ENCODE measurements around the gene ZNF263. TPM values are rescaled to one million over a fixed set of nuclear protein-coding genes. Genes with fewer than 3 reads are reported as not detected.

ZNF263 gene
- total and polyA plus RNA-seq, 2 of the 13 experiments (the other 11 are each of a cell fraction or from before 2014, with no cell fraction given) = 10.2 to 41.2 TPM

DNA sequence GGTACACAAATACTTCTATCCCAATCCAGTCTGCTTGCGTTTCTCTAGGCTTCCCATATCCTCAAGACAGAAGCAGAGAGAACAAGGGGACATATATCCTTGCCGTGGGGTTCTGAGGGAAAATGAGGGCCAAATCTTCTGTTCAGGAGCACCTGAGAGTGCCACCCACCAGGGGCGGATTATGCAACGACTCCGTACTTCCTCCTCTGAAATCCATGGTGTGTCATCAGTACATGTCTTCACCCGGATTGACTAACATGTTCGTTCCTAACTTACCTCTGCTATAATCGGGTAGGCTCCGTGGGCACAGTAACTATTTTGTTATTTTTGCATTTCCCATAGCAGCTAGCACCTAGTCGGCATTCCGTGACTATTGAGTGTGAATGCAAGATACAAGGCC, 40.6 kb upstream of the ZNF263 start:
- no TSS peak for BruUV-seq (replicated peaks)
- Histone ChIP-seq H3K4me2 (ENCODE audit: low read depth, low read length) (peak overlapping the region; percentile 4; the same call in 1 of the 2 replicates), H3K36me3 (replicated peaks in 1 of 2; ENCODE audit: control insufficient read depth in 1 of 2, insufficient read depth in 2 of 2, low read length in 2 of 2) (no peaks in the 10 kb centered on the region), H2AFZ (ENCODE audit: low read length) (no peak overlapping the region), H3K9me3 (ENCODE audit: low read length) (no peaks in the 10 kb centered on the region), H3K79me2 (ENCODE audit: insufficient read depth, low read length) (no peaks in the 10 kb centered on the region), H3K27ac (ENCODE audit: extremely low read length, insufficient read depth, low read length) (no peak overlapping the region), H4K20me1 (ENCODE audit: insufficient read depth, low read length) (no peaks in the 10 kb centered on the region), H3K4me1 (ENCODE audit: insufficient read depth, low read length) (peaks cover 45% of the 10 kb centered on the region), H3K4me3 (replicated peaks in 1 of 3; ENCODE audit: insufficient read depth in 1 of 3, low read depth in 2 of 3, low read length in 3 of 3) (no peak overlapping the region), H3K27me3 (ENCODE audit: control insufficient read depth in 1 of 2, insufficient read depth in 2 of 2, low read length in 2 of 2) (peaks cover 0 to 45% of the 10 kb centered on the region in 2 experiments), H3K9ac (ENCODE audit: insufficient read depth, low read depth, low read length) (no peak overlapping the region)
- TF ChIP-seq FOSL2 (CRISPR knock-in tag; IDR thresholded peaks at IDR 0.05) (peak; percentile 54; the same call in 1 of the 2 replicates), CEBPG (CRISPR knock-in tag; IDR thresholded peaks at IDR 0.05) (peak; percentile 39; the same call in 1 of the 2 replicates), CEBPB (IDR thresholded peaks at IDR 0.05; ENCODE audit: borderline replicate concordance, low read depth, low read length) (peak; percentile 77; the same call in 1 of the 2 replicates), ADNP (CRISPR knock-in tag; IDR thresholded peaks at IDR 0.05) (no peak), PCBP1 (IDR thresholded peaks at IDR 0.05; ENCODE audit: borderline replicate concordance, low read depth, low read length) (no peak), WIZ (CRISPR knock-in tag; IDR thresholded peaks at IDR 0.05) (no peak), FOXK1 (CRISPR knock-in tag; IDR thresholded peaks at IDR 0.05; ENCODE audit: borderline replicate concordance, low read depth) (no peak)
- in situ Hi-C loops (cut with HindIII; ENCODE audit: extremely low pct_ligation_motif_present, low pct_unique_long_range_greater_than_20kb) (no loop called here), intact Hi-C loops (cut with micrococcal nuclease; ENCODE audit: unreplicated experiment) (no loop called here)
- no peak for FAIRE-seq
- CTCF ChIA-PET (ENCODE audit: low intra/inter-chr PET ratio, low total read pairs) = no interaction called here
- no peak for DNase-seq (ENCODE audit: low spot score)
- POLR2A ChIA-PET = no interaction called here
- WGBS (ENCODE audit: low lambda C conversion rate) = 27% methylated on average over 11 of the region's 11 CpGs
- ATAC-seq = no peak

DNA sequence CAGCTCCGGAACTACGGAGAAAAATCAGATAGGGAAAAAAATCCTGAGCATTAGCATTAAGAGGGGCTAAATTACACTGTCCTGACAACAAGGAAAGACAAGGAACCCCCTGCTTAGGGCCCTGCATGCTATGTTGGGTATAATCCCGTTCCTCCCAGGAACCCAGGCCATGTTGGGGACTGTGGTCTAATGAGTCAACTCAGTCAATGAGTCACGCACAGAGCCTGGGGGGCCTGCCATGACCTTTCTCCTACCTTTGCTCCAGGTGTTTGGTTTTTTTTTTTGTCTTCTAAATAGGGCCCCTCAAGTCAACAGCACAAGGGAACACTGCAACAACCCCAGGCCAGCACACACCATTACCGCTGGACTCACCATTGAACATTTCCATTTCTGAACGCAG, 39.4 kb upstream of the ZNF263 start:
- H3K4me2 ChIP-seq (ENCODE audit: low read depth, low read length) = no peak overlapping the region
- in situ Hi-C loops (cut with HindIII; ENCODE audit: extremely low pct_ligation_motif_present, low pct_unique_long_range_greater_than_20kb) (no loop called here), intact Hi-C loops (cut with micrococcal nuclease; ENCODE audit: unreplicated experiment) (no loop called here)
- no peaks in the 10 kb centered on the region for H3K9me3 ChIP-seq (ENCODE audit: low read length)
- no peak for DNase-seq (ENCODE audit: low spot score)
- no peak overlapping the region for H3K27ac ChIP-seq (ENCODE audit: extremely low read length, insufficient read depth, low read length)
- BruUV-seq (replicated peaks) = no TSS peak
- peaks cover 3 to 50% of the 10 kb centered on the region in 2 experiments for H3K27me3 ChIP-seq (ENCODE audit: control insufficient read depth in 1 of 2, insufficient read depth in 2 of 2, low read length in 2 of 2)
- H3K4me3 ChIP-seq (replicated peaks in 1 of 3; ENCODE audit: insufficient read depth in 1 of 3, low read depth in 2 of 3, low read length in 3 of 3) = no peak overlapping the region
- ChIA-PET POLR2A (no interaction called here), CTCF (ENCODE audit: low intra/inter-chr PET ratio, low total read pairs) (no interaction called here)
- TF ChIP-seq, protein P1, sequence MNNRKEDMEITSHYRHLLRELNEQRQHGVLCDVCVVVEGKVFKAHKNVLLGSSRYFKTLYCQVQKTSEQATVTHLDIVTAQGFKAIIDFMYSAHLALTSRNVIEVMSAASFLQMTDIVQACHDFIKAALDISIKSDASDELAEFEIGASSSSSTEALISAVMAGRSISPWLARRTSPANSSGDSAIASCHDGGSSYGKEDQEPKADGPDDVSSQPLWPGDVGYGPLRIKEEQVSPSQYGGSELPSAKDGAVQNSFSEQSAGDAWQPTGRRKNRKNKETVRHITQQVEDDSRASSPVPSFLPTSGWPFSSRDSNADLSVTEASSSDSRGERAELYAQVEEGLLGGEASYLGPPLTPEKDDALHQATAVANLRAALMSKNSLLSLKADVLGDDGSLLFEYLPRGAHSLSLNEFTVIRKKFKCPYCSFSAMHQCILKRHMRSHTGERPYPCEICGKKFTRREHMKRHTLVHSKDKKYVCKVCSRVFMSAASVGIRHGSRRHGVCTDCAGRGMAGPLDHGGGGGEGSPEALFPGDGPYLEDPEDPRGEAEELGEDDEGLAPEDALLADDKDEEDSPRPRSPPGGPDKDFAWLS (CRISPR knock-in tag; IDR thresholded peaks at IDR 0.05; ENCODE audit: borderline replicate concordance) = no peak
- no peak for TF ChIP-seq AHR (CRISPR knock-in tag; IDR thresholded peaks at IDR 0.05)
- no peak for TF ChIP-seq SRSF9 (IDR thresholded peaks at IDR 0.05; ENCODE audit: borderline replicate concordance, insufficient read depth, low read depth, low read length, poor library complexity, severe bottlenecking)
- TF ChIP-seq ZNF44 (CRISPR knock-in tag; IDR thresholded peaks at IDR 0.05) = no peak
- no peak for TF ChIP-seq ZNF780A (CRISPR knock-in tag; IDR thresholded peaks at IDR 0.05)
- TF ChIP-seq, protein P2, sequence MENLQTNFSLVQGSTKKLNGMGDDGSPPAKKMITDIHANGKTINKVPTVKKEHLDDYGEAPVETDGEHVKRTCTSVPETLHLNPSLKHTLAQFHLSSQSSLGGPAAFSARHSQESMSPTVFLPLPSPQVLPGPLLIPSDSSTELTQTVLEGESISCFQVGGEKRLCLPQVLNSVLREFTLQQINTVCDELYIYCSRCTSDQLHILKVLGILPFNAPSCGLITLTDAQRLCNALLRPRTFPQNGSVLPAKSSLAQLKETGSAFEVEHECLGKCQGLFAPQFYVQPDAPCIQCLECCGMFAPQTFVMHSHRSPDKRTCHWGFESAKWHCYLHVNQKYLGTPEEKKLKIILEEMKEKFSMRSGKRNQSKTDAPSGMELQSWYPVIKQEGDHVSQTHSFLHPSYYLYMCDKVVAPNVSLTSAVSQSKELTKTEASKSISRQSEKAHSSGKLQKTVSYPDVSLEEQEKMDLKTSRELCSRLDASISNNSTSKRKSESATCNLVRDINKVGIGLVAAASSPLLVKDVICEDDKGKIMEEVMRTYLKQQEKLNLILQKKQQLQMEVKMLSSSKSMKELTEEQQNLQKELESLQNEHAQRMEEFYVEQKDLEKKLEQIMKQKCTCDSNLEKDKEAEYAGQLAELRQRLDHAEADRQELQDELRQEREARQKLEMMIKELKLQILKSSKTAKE (CRISPR knock-in tag; IDR thresholded peaks at IDR 0.05; ENCODE audit: borderline replicate concordance) = no peak
- TF ChIP-seq HDAC1 (CRISPR knock-in tag; IDR thresholded peaks at IDR 0.05) = no peak
- TF ChIP-seq FOSL2 (CRISPR knock-in tag; IDR thresholded peaks at IDR 0.05) = peak; percentile 70
- TF ChIP-seq PPARG (CRISPR knock-in tag; conservative IDR thresholded peaks at IDR 0.05) = 0 out of 2 replicates have a peak, but pooled peaks have one; percentile 24
- no peaks in the 10 kb centered on the region for H3K36me3 ChIP-seq (replicated peaks in 1 of 2; ENCODE audit: control insufficient read depth in 1 of 2, insufficient read depth in 2 of 2, low read length in 2 of 2)
- H4K20me1 ChIP-seq (ENCODE audit: insufficient read depth, low read length) = no peaks in the 10 kb centered on the region
- no peak for ATAC-seq
- no peak overlapping the region for H3K9ac ChIP-seq (ENCODE audit: insufficient read depth, low read depth, low read length)
- 36% methylated on average over 6 of the region's 6 CpGs for WGBS (ENCODE audit: low lambda C conversion rate)
- no peak for FAIRE-seq
- no peak overlapping the region for H2AFZ ChIP-seq (ENCODE audit: low read length)
- H3K79me2 ChIP-seq (ENCODE audit: insufficient read depth, low read length) = no peaks in the 10 kb centered on the region
- H3K4me1 ChIP-seq (ENCODE audit: insufficient read depth, low read length) = peaks cover 45% of the 10 kb centered on the region

Data from HepG2 (cell line).